Panc1 (cell line): ENCODE data around the gene PPP1R16B. TPM values are rescaled to one million over a fixed set of nuclear protein-coding genes. Genes with fewer than 3 reads are reported as not detected.

Source experiments
- ATAC-seq: fragments of 200-7000 bp; cut with Tn5 transposase; 2 replicates; pipeline ENCODE4 v1.9.1; 2020; ENCODE audit warnings: mild to moderate bottlenecking, moderate library complexity
- BruUV-seq: library from RNA; stranded (reverse); fragments of 400-500 nt; replicated peaks from 2 replicates; lab custom pipeline; 2021; lab: Mats Ljungman, UMichigan
- CTCF ChIA-PET: fragments of 300-600 bp; sonication (Branson Sonifier 250); formaldehyde crosslinking; loops from one replicate; lab custom pipeline; 2022; ENCODE audit warnings: antibody characterized with exemption; lab: Charles Lee
- POLR2A ChIA-PET: fragments of 300-600 bp; sonication (Branson Sonifier 250); formaldehyde crosslinking; loops from one replicate; lab custom pipeline; 2022; ENCODE audit warnings: antibody characterized with exemption; lab: Charles Lee
- DNase-seq: peaks from one replicate; pipeline ENCODE4 v3.0.0-alpha.2; 2010; ENCODE audit warnings: low read depth, low spot score
- H3K27ac ChIP-seq: 2 replicates; pipeline ENCODE4 v1.5.1; 2011; ENCODE audit warnings: mild to moderate bottlenecking, low read length, inconsistent platforms
- H3K27me3 ChIP-seq: fragments of 200-500 bp; sonication (Bioruptor generic); 2 replicates; pipeline ENCODE4 v1.6.0; 2014; ENCODE audit warnings: low read length, inconsistent platforms; ENCODE audit not compliant: control insufficient read depth, insufficient read depth
- H3K36me3 ChIP-seq: fragments of 200-500 bp; sonication (Bioruptor generic); 2 replicates; pipeline ENCODE4 v1.5.1; 2014; ENCODE audit warnings: inconsistent platforms, mild to moderate bottlenecking, low read length, moderate library complexity; ENCODE audit not compliant: control insufficient read depth, insufficient read depth
- H3K4me1 ChIP-seq: 2 replicates; pipeline ENCODE4 v1.5.1; 2011; ENCODE audit warnings: inconsistent platforms, mild to moderate bottlenecking, low read length, moderate library complexity; ENCODE audit not compliant: control insufficient read depth, insufficient read depth
- H3K4me3 ChIP-seq, 2 experiments: 2 replicates each; pipeline ENCODE4 v1.5.1; 2011 to 2012; ENCODE audit warnings: low read depth in 2 of 2, low read length in 2 of 2, mild to moderate bottlenecking in 2 of 2, inconsistent platforms in 1 of 2, moderate library complexity in 1 of 2
- H3K9me3 ChIP-seq: fragments of 200-500 bp; sonication (Bioruptor generic); 2 replicates; pipeline ENCODE4 v1.5.1; 2014; ENCODE audit warnings: low read depth, mild to moderate bottlenecking, inconsistent platforms, low read length, moderate library complexity; ENCODE audit not compliant: control insufficient read depth, insufficient read depth
- CTCF ChIP-seq: fragments of 450-650 bp; IDR thresholded peaks from 2 replicates; pipeline ENCODE4 v1.5.1; 2017; ENCODE audit warnings: mild to moderate bottlenecking
- POLR2AphosphoS5 ChIP-seq: IDR thresholded peaks from 2 replicates; pipeline ENCODE4 v1.6.1; 2012; ENCODE audit warnings: mild to moderate bottlenecking, low read depth, low read length, moderate library complexity
- REST ChIP-seq, 2 experiments: IDR thresholded peaks; 2 replicates each; pipeline ENCODE4 v1.6.1; 2011 to 2012; ENCODE audit warnings: low read depth in 2 of 2, control low read depth in 1 of 2, low read length in 1 of 2, mild to moderate bottlenecking in 1 of 2, moderate library complexity in 1 of 2; ENCODE audit not compliant: insufficient read depth in 1 of 2
- SIN3A ChIP-seq: IDR thresholded peaks from 2 replicates; pipeline ENCODE4 v1.6.1; 2012; ENCODE audit warnings: low read depth, mild to moderate bottlenecking, low read length, moderate library complexity, borderline replicate concordance; ENCODE audit not compliant: insufficient read depth
- TCF7L2 ChIP-seq: IDR thresholded peaks from 2 replicates; pipeline ENCODE4 v1.6.1; 2011; ENCODE audit warnings: mild to moderate bottlenecking, low read depth, low read length, inconsistent platforms
- in situ Hi-C: cut with HindIII; loops from 2 replicates; pipeline ENCODE4 v1.10.0; 2016; ENCODE audit warnings: low sequenced_read_pairs, low pct_unique_long_range_greater_than_20kb
- intact Hi-C: fragments of 100-400 bp; cut with micrococcal nuclease; formaldehyde crosslinking; loops from one replicate; pipeline ENCODE4 v1.10.0; 2022; ENCODE audit not compliant: unreplicated experiment
- total RNA-seq: library from RNA; stranded (reverse); gene quantifications from one replicate; pipeline ENCODE4 v1.2.1, GENCODE V29; 2021; ENCODE audit not compliant: unreplicated experiment

Gene PPP1R16B
- total RNA-seq, 1 experiment from 2014 or later = 0.92 TPM

GRCh38 chr20:38843346-38843745 is 37.8 kb downstream of the PPP1R16B start:
- Histone ChIP-seq H3K9me3 (no peaks in the 10 kb centered on the region), H3K36me3 (no peaks in the 10 kb centered on the region), H3K27ac (no peak overlapping the region), H3K27me3 (peaks cover 16% of the 10 kb centered on the region), H3K4me3 (no peak overlapping the region), H3K4me1 (no peaks in the 10 kb centered on the region)
- no peak for ATAC-seq
- TF ChIP-seq POLR2AphosphoS5 (no peak), TCF7L2 (no peak), REST (IDR thresholded peaks at IDR 0.05; ENCODE audit: insufficient read depth in 1 of 2, low read depth in 2 of 2, low read length in 1 of 2) (no peak), CTCF (no peak), SIN3A (no peak)
- intact Hi-C loops = no loop called here
- DNase-seq = no peak
- no TSS peak for BruUV-seq
- CTCF ChIA-PET = no interaction called here
- POLR2A ChIA-PET = no interaction called here
- in situ Hi-C loops = no loop called here

- Histone ChIP-seq H3K4me1 (no peaks in the 10 kb centered on the region), H3K4me3 (no peak overlapping the region), H3K27ac (no peak overlapping the region), H3K9me3 (no peaks in the 10 kb centered on the region), H3K27me3 (peaks cover 16% of the 10 kb centered on the region), H3K36me3 (no peaks in the 10 kb centered on the region)
- ATAC-seq (no peak), DNase-seq (no peak)
- TF ChIP-seq SIN3A = no peak
- TF ChIP-seq POLR2AphosphoS5 = no peak
- TF ChIP-seq CTCF = no peak
- TF ChIP-seq REST (IDR thresholded peaks at IDR 0.05; ENCODE audit: insufficient read depth in 1 of 2, low read depth in 2 of 2, low read length in 1 of 2) = no peak
- TF ChIP-seq TCF7L2 = no peak
- intact Hi-C loops (no loop called here), in situ Hi-C loops (no loop called here)
- BruUV-seq = no TSS peak
- CTCF ChIA-PET = interaction anchor here (0.6 kb wide), 1 partner anchor 186 kb away, joined by 3 read pairs; no protein-coding TSS in a partner anchor
- POLR2A ChIA-PET = no interaction called here
Observed at GRCh38 chr20:38844963-38845362, 39.5 kb downstream of the PPP1R16B start.
